HL-60 (cell line): Measurements from ENCODE around the gene LRRC72.

Source experiments
- POLR2AphosphoS5 ChIP-seq: IDR thresholded peaks from 2 replicates; pipeline ENCODE4 v1.6.1; 2012; ENCODE audit warnings: low read depth
- TF ChIP-seq, protein P1 (sequence below): IDR thresholded peaks from one replicate; pipeline ENCODE4 v1.5.1; 2011; ENCODE audit warnings: low read length, control low read depth, inconsistent platforms; ENCODE audit not compliant: insufficient read depth
- TF ChIP-seq, protein P2 (sequence below): IDR thresholded peaks from 2 replicates; pipeline ENCODE4 v1.6.1; 2012; ENCODE audit warnings: low read depth; ENCODE audit not compliant: insufficient replicate concordance

DNA sequence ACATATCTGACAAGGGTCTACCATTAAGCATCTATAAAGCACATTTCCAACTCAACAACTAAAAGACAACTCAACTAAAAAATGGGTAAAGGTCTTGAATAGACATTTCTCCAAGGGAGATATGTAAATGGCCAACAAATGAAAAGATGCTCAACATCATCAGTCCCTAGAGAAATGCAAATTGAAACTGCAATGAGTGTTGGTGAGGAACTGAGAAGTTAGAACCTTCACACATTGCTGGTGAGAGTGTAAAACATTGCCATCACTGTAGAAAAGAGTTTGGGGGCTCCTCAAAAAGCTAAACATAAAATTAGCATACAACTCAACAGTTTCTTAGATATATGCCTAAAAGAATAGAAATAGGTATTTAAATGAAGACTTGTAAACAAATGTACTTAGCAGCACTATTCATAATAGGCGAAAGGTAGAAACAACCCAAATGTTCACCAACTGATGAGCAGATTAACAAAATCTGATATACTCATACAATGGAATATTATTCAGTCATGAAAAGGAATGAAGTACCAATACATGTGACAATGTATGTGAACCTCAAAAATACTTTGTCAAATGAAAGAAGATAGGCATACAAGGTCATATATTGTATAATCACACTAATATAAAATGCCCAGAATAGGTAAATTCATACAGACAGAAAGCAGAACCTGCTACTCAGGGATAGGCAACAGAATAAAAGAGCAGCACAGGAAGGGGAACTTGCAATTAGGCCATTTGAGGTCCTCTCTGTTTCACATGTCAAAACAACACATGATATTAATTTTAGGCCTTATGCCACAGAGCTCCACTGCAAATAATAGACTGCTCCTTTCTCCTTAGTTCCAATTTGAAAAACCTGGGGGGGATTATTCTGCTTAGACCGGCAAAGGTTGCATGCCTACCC lies 10.6 kb upstream of the LRRC72 start:
- TF ChIP-seq POLR2AphosphoS5, result no peak
- TF ChIP-seq, protein P1, sequence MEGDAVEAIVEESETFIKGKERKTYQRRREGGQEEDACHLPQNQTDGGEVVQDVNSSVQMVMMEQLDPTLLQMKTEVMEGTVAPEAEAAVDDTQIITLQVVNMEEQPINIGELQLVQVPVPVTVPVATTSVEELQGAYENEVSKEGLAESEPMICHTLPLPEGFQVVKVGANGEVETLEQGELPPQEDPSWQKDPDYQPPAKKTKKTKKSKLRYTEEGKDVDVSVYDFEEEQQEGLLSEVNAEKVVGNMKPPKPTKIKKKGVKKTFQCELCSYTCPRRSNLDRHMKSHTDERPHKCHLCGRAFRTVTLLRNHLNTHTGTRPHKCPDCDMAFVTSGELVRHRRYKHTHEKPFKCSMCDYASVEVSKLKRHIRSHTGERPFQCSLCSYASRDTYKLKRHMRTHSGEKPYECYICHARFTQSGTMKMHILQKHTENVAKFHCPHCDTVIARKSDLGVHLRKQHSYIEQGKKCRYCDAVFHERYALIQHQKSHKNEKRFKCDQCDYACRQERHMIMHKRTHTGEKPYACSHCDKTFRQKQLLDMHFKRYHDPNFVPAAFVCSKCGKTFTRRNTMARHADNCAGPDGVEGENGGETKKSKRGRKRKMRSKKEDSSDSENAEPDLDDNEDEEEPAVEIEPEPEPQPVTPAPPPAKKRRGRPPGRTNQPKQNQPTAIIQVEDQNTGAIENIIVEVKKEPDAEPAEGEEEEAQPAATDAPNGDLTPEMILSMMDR, result no peak
- TF ChIP-seq, protein P2, sequence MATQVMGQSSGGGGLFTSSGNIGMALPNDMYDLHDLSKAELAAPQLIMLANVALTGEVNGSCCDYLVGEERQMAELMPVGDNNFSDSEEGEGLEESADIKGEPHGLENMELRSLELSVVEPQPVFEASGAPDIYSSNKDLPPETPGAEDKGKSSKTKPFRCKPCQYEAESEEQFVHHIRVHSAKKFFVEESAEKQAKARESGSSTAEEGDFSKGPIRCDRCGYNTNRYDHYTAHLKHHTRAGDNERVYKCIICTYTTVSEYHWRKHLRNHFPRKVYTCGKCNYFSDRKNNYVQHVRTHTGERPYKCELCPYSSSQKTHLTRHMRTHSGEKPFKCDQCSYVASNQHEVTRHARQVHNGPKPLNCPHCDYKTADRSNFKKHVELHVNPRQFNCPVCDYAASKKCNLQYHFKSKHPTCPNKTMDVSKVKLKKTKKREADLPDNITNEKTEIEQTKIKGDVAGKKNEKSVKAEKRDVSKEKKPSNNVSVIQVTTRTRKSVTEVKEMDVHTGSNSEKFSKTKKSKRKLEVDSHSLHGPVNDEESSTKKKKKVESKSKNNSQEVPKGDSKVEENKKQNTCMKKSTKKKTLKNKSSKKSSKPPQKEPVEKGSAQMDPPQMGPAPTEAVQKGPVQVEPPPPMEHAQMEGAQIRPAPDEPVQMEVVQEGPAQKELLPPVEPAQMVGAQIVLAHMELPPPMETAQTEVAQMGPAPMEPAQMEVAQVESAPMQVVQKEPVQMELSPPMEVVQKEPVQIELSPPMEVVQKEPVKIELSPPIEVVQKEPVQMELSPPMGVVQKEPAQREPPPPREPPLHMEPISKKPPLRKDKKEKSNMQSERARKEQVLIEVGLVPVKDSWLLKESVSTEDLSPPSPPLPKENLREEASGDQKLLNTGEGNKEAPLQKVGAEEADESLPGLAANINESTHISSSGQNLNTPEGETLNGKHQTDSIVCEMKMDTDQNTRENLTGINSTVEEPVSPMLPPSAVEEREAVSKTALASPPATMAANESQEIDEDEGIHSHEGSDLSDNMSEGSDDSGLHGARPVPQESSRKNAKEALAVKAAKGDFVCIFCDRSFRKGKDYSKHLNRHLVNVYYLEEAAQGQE, result no peak
